Lower lobe of right lung (tissue), 2 donors: ENCODE measurements around the gene NEURL3. TPM values are rescaled to one million over a fixed set of nuclear protein-coding genes. Genes with fewer than 3 reads are reported as not detected.

Experiments used
- ATAC-seq, 2 donors: fragments of 200-7000 bp; cut with Tn5 transposase; one replicate each; pipeline ENCODE4 v1.9.1; 2020 to 2022; ENCODE audit warnings: mild to moderate bottlenecking in 2 of 2, moderate library complexity in 2 of 2
- DNase-seq: peaks from one replicate; pipeline ENCODE4 v3.0.0-alpha.2; 2020
- H3K27ac ChIP-seq: fragments of 200-600 bp; one replicate; pipeline ENCODE4 v1.8.0; 2022
- H3K27me3 ChIP-seq: fragments of 200-600 bp; one replicate; pipeline ENCODE4 v1.8.0; 2022; ENCODE audit warnings: low read depth
- H3K36me3 ChIP-seq: fragments of 200-600 bp; one replicate; pipeline ENCODE4 v1.8.0; 2022; ENCODE audit warnings: mild to moderate bottlenecking
- H3K4me1 ChIP-seq: fragments of 200-600 bp; one replicate; pipeline ENCODE4 v1.8.0; 2022
- H3K4me3 ChIP-seq: fragments of 200-600 bp; one replicate; pipeline ENCODE4 v1.8.0; 2022; ENCODE audit warnings: mild to moderate bottlenecking
- H3K9me3 ChIP-seq: fragments of 200-600 bp; one replicate; pipeline ENCODE4 v1.8.0; 2022
- intact Hi-C: fragments of 100-400 bp; cut with DNase I; formaldehyde crosslinking; loops from one replicate; pipeline ENCODE4 v1.11.0; 2022
- total RNA-seq: library from RNA; stranded (reverse); fragmentation: NEBNext Ultra II Directional; extraction: Animal tissue kit (Norgen Biotek cat#: 25700); gene quantifications from one replicate; pipeline ENCODE4 v1.2.1, GENCODE V29; 2021
- TF ChIP-seq, protein P1 (sequence below): fragments of 200-600 bp; IDR thresholded peaks from one replicate; pipeline ENCODE4 v1.8.0; 2022; ENCODE audit warnings: antibody characterized with exemption, mild to moderate bottlenecking
- donor health status: DM: no; HTN: yes; CAD: no; lungs with severe emphysema.

Gene NEURL3
- total RNA-seq, 1 donor from 2014 or later: 0.27 TPM

DNA sequence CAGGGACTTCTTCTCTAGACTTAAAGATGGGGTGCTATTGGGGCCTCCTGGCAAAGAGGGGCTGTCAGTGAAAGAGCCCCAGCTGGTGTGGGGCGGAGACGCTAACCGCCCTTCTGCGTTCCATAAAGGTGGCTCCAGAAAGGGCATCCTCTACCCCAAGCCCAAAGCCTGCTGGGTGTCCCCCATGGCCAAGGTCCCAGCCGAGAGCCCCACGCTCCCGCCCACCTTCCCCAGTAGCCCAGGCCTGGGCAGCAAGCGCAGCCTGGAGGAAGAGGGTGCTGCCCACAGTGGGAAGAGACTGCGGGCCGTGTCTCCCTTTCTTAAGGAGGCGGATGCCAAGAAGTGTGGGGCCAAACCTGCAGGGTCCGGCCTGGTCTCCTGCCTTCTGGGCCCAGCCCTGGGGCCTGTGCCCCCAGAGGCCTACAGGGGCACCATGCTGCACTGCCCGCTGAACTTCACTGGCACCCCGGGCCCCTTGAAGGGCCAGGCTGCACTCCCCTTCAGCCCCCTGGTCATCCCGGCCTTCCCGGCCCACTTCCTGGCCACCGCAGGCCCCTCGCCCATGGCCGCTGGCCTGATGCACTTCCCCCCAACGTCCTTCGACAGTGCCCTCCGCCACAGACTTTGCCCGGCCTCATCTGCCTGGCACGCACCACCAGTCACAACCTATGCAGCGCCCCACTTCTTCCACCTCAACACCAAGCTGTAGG, 46.6 kb upstream of the NEURL3 start:
- TF ChIP-seq, protein P1, sequence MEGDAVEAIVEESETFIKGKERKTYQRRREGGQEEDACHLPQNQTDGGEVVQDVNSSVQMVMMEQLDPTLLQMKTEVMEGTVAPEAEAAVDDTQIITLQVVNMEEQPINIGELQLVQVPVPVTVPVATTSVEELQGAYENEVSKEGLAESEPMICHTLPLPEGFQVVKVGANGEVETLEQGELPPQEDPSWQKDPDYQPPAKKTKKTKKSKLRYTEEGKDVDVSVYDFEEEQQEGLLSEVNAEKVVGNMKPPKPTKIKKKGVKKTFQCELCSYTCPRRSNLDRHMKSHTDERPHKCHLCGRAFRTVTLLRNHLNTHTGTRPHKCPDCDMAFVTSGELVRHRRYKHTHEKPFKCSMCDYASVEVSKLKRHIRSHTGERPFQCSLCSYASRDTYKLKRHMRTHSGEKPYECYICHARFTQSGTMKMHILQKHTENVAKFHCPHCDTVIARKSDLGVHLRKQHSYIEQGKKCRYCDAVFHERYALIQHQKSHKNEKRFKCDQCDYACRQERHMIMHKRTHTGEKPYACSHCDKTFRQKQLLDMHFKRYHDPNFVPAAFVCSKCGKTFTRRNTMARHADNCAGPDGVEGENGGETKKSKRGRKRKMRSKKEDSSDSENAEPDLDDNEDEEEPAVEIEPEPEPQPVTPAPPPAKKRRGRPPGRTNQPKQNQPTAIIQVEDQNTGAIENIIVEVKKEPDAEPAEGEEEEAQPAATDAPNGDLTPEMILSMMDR: no peak
- intact Hi-C loops: no loop called here
- Histone ChIP-seq H3K27ac (no peak overlapping the region), H3K4me1 (peaks cover 9% of the 10 kb centered on the region), H3K36me3 (peaks cover 56% of the 10 kb centered on the region), H3K9me3 (no peaks in the 10 kb centered on the region), H3K27me3 (no peaks in the 10 kb centered on the region), H3K4me3 (no peak overlapping the region)
- DNase-seq (no peak), ATAC-seq (no peak)

DNA sequence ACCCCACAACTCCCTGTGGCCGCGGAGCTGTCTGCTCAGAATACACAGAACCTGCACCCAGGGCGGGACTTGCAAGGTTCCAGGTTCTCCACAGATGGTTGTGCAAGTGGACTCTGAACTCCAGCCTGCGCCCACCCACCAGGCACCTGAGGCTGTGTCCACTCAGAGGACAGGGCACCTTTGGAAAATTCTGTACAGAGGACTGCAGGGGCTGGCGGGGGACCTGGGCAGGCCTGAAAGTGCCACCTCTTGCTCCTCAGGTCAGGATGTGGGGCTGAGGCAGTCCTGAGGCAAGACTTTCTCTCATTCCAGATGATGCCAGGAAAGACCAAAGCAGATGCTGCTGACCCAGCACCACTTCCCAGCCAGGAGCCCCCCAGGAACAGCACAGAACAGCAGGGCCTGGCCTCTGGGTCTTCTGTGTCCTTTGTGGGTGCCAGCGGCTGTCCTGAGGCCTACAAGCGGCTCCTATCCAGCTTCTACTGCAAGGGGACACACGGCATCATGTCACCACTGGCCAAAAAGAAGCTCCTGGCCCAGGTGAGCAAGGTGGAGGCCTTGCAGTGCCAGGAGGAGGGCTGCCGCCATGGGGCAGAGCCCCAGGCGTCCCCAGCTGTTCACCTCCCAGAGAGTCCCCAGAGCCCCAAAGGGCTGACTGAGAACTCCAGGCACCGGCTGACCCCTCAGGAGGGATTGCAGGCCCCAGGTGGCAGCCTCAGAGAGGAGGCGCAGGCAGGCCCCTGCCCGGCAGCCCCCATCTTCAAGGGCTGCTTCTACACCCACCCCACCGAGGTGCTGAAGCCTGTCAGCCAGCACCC, 45.8 kb upstream of the NEURL3 start:
- peaks cover 14% of the 10 kb centered on the region for H3K4me1 ChIP-seq
- TF ChIP-seq, protein P1: no peak
- no peak overlapping the region for H3K27ac ChIP-seq
- H3K9me3 ChIP-seq: no peaks in the 10 kb centered on the region
- peaks cover 56% of the 10 kb centered on the region for H3K36me3 ChIP-seq
- no peak for ATAC-seq
- no peak for DNase-seq
- H3K4me3 ChIP-seq: no peak overlapping the region
- intact Hi-C loops: no loop called here
- H3K27me3 ChIP-seq: no peaks in the 10 kb centered on the region

DNA sequence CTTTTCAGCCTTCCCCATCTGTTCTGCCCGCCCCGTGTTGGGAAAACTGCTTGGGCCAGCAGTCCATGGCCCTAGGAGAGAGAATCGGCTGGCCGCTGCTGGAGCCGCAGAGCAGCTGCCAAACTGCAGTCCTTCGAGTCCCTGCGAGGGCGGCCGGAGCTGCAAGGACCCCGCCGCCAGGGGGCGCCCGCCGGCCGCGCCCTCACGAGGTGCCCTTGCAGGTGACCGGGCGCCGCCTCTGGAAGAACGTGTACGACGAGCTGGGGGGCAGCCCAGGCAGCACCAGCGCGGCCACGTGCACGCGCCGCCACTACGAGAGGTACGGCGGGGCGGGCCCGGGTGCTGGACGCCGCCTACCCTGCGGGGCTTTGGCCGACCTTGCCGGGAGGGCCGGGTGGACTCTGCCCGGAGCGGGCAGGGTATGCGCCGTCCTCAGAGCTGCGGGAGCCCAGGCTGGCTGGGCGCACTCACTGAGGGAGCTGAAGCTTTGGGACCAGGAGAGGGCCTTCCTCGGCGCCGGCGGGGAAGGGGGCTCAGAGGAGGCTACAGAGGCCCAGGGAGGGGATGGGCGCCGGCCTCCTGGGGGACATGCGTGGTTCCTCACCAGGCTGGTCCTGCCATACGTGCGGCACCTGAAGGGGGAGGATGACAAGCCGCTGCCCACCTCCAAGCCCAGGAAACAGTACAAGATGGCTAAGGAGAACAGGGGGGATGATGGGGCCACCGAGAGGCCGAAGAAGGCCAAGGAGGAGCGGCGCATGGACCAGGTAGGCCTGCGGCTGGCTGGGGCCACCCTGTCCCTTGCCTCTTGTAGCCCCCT, 45.0 kb upstream of the NEURL3 start:
- H3K27ac ChIP-seq: no peak overlapping the region
- no peaks in the 10 kb centered on the region for H3K27me3 ChIP-seq
- intact Hi-C loops: no loop called here
- TF ChIP-seq, protein P1: peak; percentile 61
- peaks cover 14% of the 10 kb centered on the region for H3K4me1 ChIP-seq
- H3K36me3 ChIP-seq: peaks cover 61% of the 10 kb centered on the region
- ATAC-seq: peak; percentile 49 to 73
- H3K4me3 ChIP-seq: no peak overlapping the region
- DNase-seq: peak; percentile 79
- no peaks in the 10 kb centered on the region for H3K9me3 ChIP-seq

DNA sequence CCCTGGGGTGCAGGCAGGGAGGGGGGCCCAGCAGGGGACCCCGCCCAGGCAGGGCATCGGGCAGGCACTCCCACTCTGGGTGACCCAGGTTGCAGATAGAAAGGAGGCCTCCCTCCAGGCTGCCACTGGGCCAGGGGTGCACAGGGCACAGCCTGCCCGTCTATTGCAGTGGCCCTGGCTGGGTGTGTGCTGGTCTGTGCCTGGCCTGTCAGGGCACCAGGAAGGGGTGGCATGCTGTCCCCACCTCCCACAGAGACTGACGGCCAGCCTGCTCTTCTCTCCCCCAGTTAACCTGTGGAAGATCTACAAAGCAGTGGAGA, 44.3 kb upstream of the NEURL3 start:
- Histone ChIP-seq H3K4me1 (peaks cover 11% of the 10 kb centered on the region), H3K27ac (no peak overlapping the region), H3K36me3 (peaks cover 67% of the 10 kb centered on the region), H3K9me3 (no peaks in the 10 kb centered on the region), H3K4me3 (no peak overlapping the region), H3K27me3 (no peaks in the 10 kb centered on the region)
- TF ChIP-seq, protein P1: no peak
- no peak for ATAC-seq
- no peak for DNase-seq
- intact Hi-C loops: no loop called here
